ENCODE results near the gene GRIN2A. TPM values are rescaled to one million over a fixed set of nuclear protein-coding genes. Genes with fewer than 3 reads are reported as not detected.

Gene GRIN2A
- total RNA-seq, 1 donor from 2014 or later: 1.5 TPM

GRCh38 chr16:9941245-9941644, 241.0 kb downstream of the GRIN2A start:
- intact Hi-C loops (cut with micrococcal nuclease): no loop called here
- DNase-seq: no peak
- Mint-ChIP-seq H3K4me3 (no peak overlapping the region), H3K27ac (no peak overlapping the region), H3K9me3 (no peaks in the 10 kb centered on the region), H3K27me3 (peaks cover 2% of the 10 kb centered on the region), H3K36me3 (ENCODE audit: low read depth) (no peaks in the 10 kb centered on the region), H3K4me1 (no peaks in the 10 kb centered on the region)
- ATAC-seq (ENCODE audit: low read depth): no peak
- no peak for TF ChIP-seq CTCF (IDR thresholded peaks at IDR 0.05)
- ChIA-PET CTCF (no interaction called here), POLR2A (no interaction called here)

GRCh38 chr16:9934723-9935508, 247.3 kb downstream of the GRIN2A start:
- no peak overlapping the region for H3K4me3 Mint-ChIP-seq
- no peaks in the 10 kb centered on the region for H3K36me3 Mint-ChIP-seq (ENCODE audit: low read depth)
- TF ChIP-seq CTCF (IDR thresholded peaks at IDR 0.05): no peak
- H3K27ac Mint-ChIP-seq: no peak overlapping the region
- ATAC-seq (ENCODE audit: low read depth): no peak
- ChIA-PET CTCF (no interaction called here), POLR2A (no interaction called here)
- no peaks in the 10 kb centered on the region for H3K4me1 Mint-ChIP-seq
- no peaks in the 10 kb centered on the region for H3K9me3 Mint-ChIP-seq
- intact Hi-C loops (cut with micrococcal nuclease): no loop called here
- DNase-seq: no peak
- H3K27me3 Mint-ChIP-seq: peaks cover 5% of the 10 kb centered on the region

GRCh38 chr16:9932919-9933653, 249.1 kb downstream of the GRIN2A start:
- ChIA-PET CTCF (no interaction called here), POLR2A (no interaction called here)
- Mint-ChIP-seq H3K27me3 (peaks cover 5% of the 10 kb centered on the region), H3K4me3 (no peak overlapping the region), H3K27ac (no peak overlapping the region), H3K9me3 (no peaks in the 10 kb centered on the region), H3K36me3 (ENCODE audit: low read depth) (no peaks in the 10 kb centered on the region), H3K4me1 (no peaks in the 10 kb centered on the region)
- intact Hi-C loops (cut with micrococcal nuclease): no loop called here
- ATAC-seq (ENCODE audit: low read depth): no peak
- no peak for TF ChIP-seq CTCF (IDR thresholded peaks at IDR 0.05)
- DNase-seq: no peak

GRCh38 chr16:9932000-9932399, 250.2 kb downstream of the GRIN2A start:
- POLR2A ChIA-PET: no interaction called here
- Mint-ChIP-seq H3K4me3 (no peak overlapping the region), H3K4me1 (no peaks in the 10 kb centered on the region), H3K9me3 (no peaks in the 10 kb centered on the region), H3K36me3 (ENCODE audit: low read depth) (no peaks in the 10 kb centered on the region), H3K27me3 (peaks cover 5% of the 10 kb centered on the region), H3K27ac (no peak overlapping the region)
- no peak for DNase-seq
- intact Hi-C loops (cut with micrococcal nuclease): no loop called here
- ATAC-seq (ENCODE audit: low read depth): no peak
- CTCF ChIA-PET: no interaction called here
- no peak for TF ChIP-seq CTCF (IDR thresholded peaks at IDR 0.05)

GRCh38 chr16:9929836-9930235, 252.4 kb downstream of the GRIN2A start:
- no peak overlapping the region for H3K4me3 Mint-ChIP-seq
- H3K9me3 Mint-ChIP-seq: no peaks in the 10 kb centered on the region
- ATAC-seq (ENCODE audit: low read depth): no peak
- no peak for DNase-seq
- no peaks in the 10 kb centered on the region for H3K36me3 Mint-ChIP-seq (ENCODE audit: low read depth)
- intact Hi-C loops (cut with micrococcal nuclease): no loop called here
- H3K4me1 Mint-ChIP-seq: no peaks in the 10 kb centered on the region
- TF ChIP-seq CTCF (IDR thresholded peaks at IDR 0.05): no peak
- no peak overlapping the region for H3K27ac Mint-ChIP-seq
- ChIA-PET CTCF (no interaction called here), POLR2A (no interaction called here)
- H3K27me3 Mint-ChIP-seq: peaks cover 9% of the 10 kb centered on the region
